Neural cell (in vitro differentiated cells): Measurements from ENCODE around the gene CNTLN. TPM values are rescaled to one million over a fixed set of nuclear protein-coding genes. Genes with fewer than 3 reads are reported as not detected.

Experiments
- H2AFZ ChIP-seq: fragments of 200-600, 300-800 bp; sonication (generic), shearing (Covaris generic); 2 replicates; pipeline ENCODE4 v1.6.0; 2014; ENCODE audit warnings: low read depth, mild to moderate bottlenecking, antibody characterized with exemption, low read length, moderate library complexity
- H3F3A ChIP-seq: fragments of 200-600 bp; shearing (Covaris generic); 2 replicates; pipeline ENCODE4 v1.6.1; 2016; ENCODE audit warnings: mild to moderate bottlenecking, moderate library complexity, mixed read lengths, antibody characterized with exemption, low read length; ENCODE audit not compliant: insufficient read depth, poor library complexity, severe bottlenecking
- H3K27ac ChIP-seq: fragments of 200-600, 300-800 bp; sonication (generic), shearing (Covaris generic); 2 replicates; pipeline ENCODE4 v1.5.1; 2014; ENCODE audit warnings: mild to moderate bottlenecking, low read length, moderate library complexity
- H3K27me3 ChIP-seq: fragments of 300-800, 200-600 bp; sonication (generic), shearing (Covaris generic); 2 replicates; pipeline ENCODE4 v1.6.0; 2014; ENCODE audit warnings: mild to moderate bottlenecking, low read depth, low read length, moderate library complexity; ENCODE audit not compliant: insufficient read depth
- H3K36me3 ChIP-seq: fragments of 300-800, 200-600 bp; sonication (generic), shearing (Covaris generic); 2 replicates; pipeline ENCODE4 v1.5.1; 2014; ENCODE audit warnings: mild to moderate bottlenecking, antibody characterized with exemption, low read length, moderate library complexity; ENCODE audit not compliant: insufficient read depth
- H3K4me2 ChIP-seq: fragments of 300-800, 200-600 bp; sonication (generic), shearing (Covaris generic); 2 replicates; pipeline ENCODE4 v1.6.0; 2014; ENCODE audit warnings: mild to moderate bottlenecking, low read length
- H3K4me3 ChIP-seq: fragments of 300-800, 200-600 bp; sonication (generic), shearing (Covaris generic); 2 replicates; pipeline ENCODE4 v1.5.1; 2014; ENCODE audit warnings: mild to moderate bottlenecking, low read length, moderate library complexity
- H3K79me2 ChIP-seq: fragments of 200-600 bp; shearing (Covaris generic); replicated peaks from 2 replicates; pipeline ENCODE4 v1.6.0; 2014; ENCODE audit warnings: mild to moderate bottlenecking, low read length, moderate library complexity; ENCODE audit not compliant: insufficient read depth
- H3K9ac ChIP-seq: fragments of 300-800, 200-600 bp; sonication (generic), shearing (Covaris generic); 2 replicates; pipeline ENCODE4 v1.6.1; 2016; ENCODE audit warnings: mild to moderate bottlenecking, low read length, mixed read lengths
- H3K9me2 ChIP-seq: fragments of 200-600 bp; shearing (Covaris generic); 2 replicates; pipeline ENCODE4 v1.6.1; 2016; ENCODE audit warnings: mild to moderate bottlenecking, low read length, mixed read lengths; ENCODE audit not compliant: insufficient read depth
- H3K9me3 ChIP-seq: fragments of 200-600, 300-800 bp; sonication (generic), shearing (Covaris generic); 2 replicates; pipeline ENCODE4 v1.6.1; 2016; ENCODE audit warnings: mild to moderate bottlenecking, mixed run types, low read length, moderate library complexity, mixed read lengths
- H4K20me1 ChIP-seq: fragments of 200-600 bp; shearing (Covaris generic); 2 replicates; pipeline ENCODE4 v1.6.1; 2016; ENCODE audit warnings: mild to moderate bottlenecking, mixed run types; ENCODE audit not compliant: insufficient read depth
- CTCF ChIP-seq: fragments of 450-650 bp; IDR thresholded peaks from 2 replicates; pipeline ENCODE4 v1.5.1; 2014; ENCODE audit warnings: antibody characterized with exemption, mild to moderate bottlenecking, moderate library complexity; ENCODE audit not compliant: poor library complexity, severe bottlenecking
- EP300 ChIP-seq: fragments of 450-650 bp; conservative IDR thresholded peaks from 2 replicates; pipeline ENCODE4 v1.6.1; 2014; ENCODE audit warnings: antibody characterized with exemption, mild to moderate bottlenecking, moderate library complexity; ENCODE audit not compliant: poor library complexity, severe bottlenecking
- EZH2 ChIP-seq: fragments of 200-600, 300-800 bp; shearing (Covaris generic), sonication (generic); IDR thresholded peaks from 2 replicates; pipeline ENCODE4 v1.6.1; 2014; ENCODE audit warnings: antibody characterized with exemption, low read length, borderline replicate concordance, mild to moderate bottlenecking; ENCODE audit not compliant: insufficient read depth, poor library complexity, severe bottlenecking
- MXI1 ChIP-seq: fragments of 450-650 bp; conservative IDR thresholded peaks from 2 replicates; pipeline ENCODE4 v1.6.1; 2014; ENCODE audit warnings: antibody characterized with exemption, mild to moderate bottlenecking; ENCODE audit not compliant: poor library complexity, severe bottlenecking
- POLR2AphosphoS5 ChIP-seq: IDR thresholded peaks from 2 replicates; pipeline ENCODE4 v1.6.1; 2012
- RAD21 ChIP-seq: fragments of 450-650 bp; conservative IDR thresholded peaks from 2 replicates; pipeline ENCODE4 v1.6.1; 2014; ENCODE audit warnings: antibody characterized with exemption, mild to moderate bottlenecking, moderate library complexity
- REST ChIP-seq: IDR thresholded peaks from 2 replicates; pipeline ENCODE4 v1.6.1; 2012; ENCODE audit warnings: borderline replicate concordance
- SMC3 ChIP-seq: fragments of 450-650 bp; conservative IDR thresholded peaks from 2 replicates; pipeline ENCODE4 v1.6.1; 2014; ENCODE audit warnings: antibody characterized with exemption, mild to moderate bottlenecking, moderate library complexity; ENCODE audit not compliant: poor library complexity
- TAF1 ChIP-seq: IDR thresholded peaks from 2 replicates; pipeline ENCODE4 v1.6.1; 2012; ENCODE audit warnings: low read depth
- polyA plus RNA-seq: library from polyadenylated mRNA; depleted of rRNA; stranded (reverse); fragments of >200 nt; gene quantifications from 2 replicates; pipeline ENCODE4 v1.2.3, GENCODE V29; 2014

The CNTLN gene
- polyA plus RNA-seq, 1 donor from 2014 or later = 5.0 TPM

- Histone ChIP-seq H3K9ac (no peak overlapping the region), H3K79me2 (no peaks in the 10 kb centered on the region), H3K27me3 (no peaks in the 10 kb centered on the region), H3K4me3 (no peak overlapping the region), H4K20me1 (no peaks in the 10 kb centered on the region), H3K9me2 (no peaks in the 10 kb centered on the region), H3K9me3 (no peaks in the 10 kb centered on the region), H2AFZ (peak overlapping the region; percentile 12), H3K27ac (peak overlapping the region; percentile 37), H3K4me2 (no peak overlapping the region), H3F3A (no peaks in the 10 kb centered on the region), H3K36me3 (no peaks in the 10 kb centered on the region)
- TF ChIP-seq EZH2 (no peak), MXI1 (no peak), RAD21 (no peak), CTCF (no peak), TAF1 (no peak), REST (no peak), SMC3 (no peak), POLR2AphosphoS5 (no peak), EP300 (no peak)
These were observed 384.9 kb downstream of the CNTLN start for GRCh38 chr9:17519761-17520160.

- TF ChIP-seq EP300 = no peak
- no peak for TF ChIP-seq RAD21
- TF ChIP-seq REST = no peak
- no peak for TF ChIP-seq EZH2
- TF ChIP-seq SMC3 = no peak
- no peak for TF ChIP-seq TAF1
- peak; percentile 40 for TF ChIP-seq POLR2AphosphoS5
- TF ChIP-seq CTCF = no peak
- no peaks in the 10 kb centered on the region for H3F3A ChIP-seq
- H3K27me3 ChIP-seq = no peaks in the 10 kb centered on the region
- H3K9ac ChIP-seq = no peak overlapping the region
- H4K20me1 ChIP-seq = no peaks in the 10 kb centered on the region
- peak overlapping the region; percentile 18 for H2AFZ ChIP-seq
- H3K79me2 ChIP-seq = no peaks in the 10 kb centered on the region
- no peaks in the 10 kb centered on the region for H3K9me3 ChIP-seq
- peak overlapping the region; percentile 4 for H3K4me2 ChIP-seq
- no peaks in the 10 kb centered on the region for H3K9me2 ChIP-seq
- peak overlapping the region; percentile 37 for H3K27ac ChIP-seq
- no peaks in the 10 kb centered on the region for H3K36me3 ChIP-seq
- H3K4me3 ChIP-seq = no peak overlapping the region
These were observed 385.6 kb downstream of the CNTLN start for GRCh38 chr9:17520268-17521064.
